ENCODE data around the gene EID2B. TPM values are rescaled to one million over a fixed set of nuclear protein-coding genes. Genes with fewer than 3 reads are reported as not detected.

EID2B gene
- total and polyA plus RNA-seq, 9 of the 15 experiments (the other 6 are each of a cell fraction or from before 2014, with no cell fraction given), result 2.8 to 8.8 (median 4.8) TPM

GRCh38 chr19:39502640-39503417 is 29.8 kb downstream of the EID2B start (continued):
- TF ChIP-seq ZNF766 (CRISPR knock-in tag; conservative IDR thresholded peaks at IDR 0.05) (peak; percentile 90), HCFC1 (IDR thresholded peaks at IDR 0.05; ENCODE audit: low read depth, low read length) (0 out of 2 replicates have a peak, but pooled peaks have one; percentile 47), SPI1 (IDR thresholded peaks at IDR 0.05; ENCODE audit: borderline replicate concordance, low read depth, low read length) (no peak), E2F1 (CRISPR knock-in tag; IDR thresholded peaks at IDR 0.05) (peak; percentile 99), NR2C1 (IDR thresholded peaks at IDR 0.05) (no peak), NR2C1 (tag; IDR thresholded peaks at IDR 0.05) (no peak), CBX1 (IDR thresholded peaks at IDR 0.05; ENCODE audit: low read depth) (peak; percentile 59; the same call in 1 of the 2 replicates), PURB (CRISPR knock-in tag; IDR thresholded peaks at IDR 0.05; ENCODE audit: low read depth) (no peak; the same call in 1 of the 2 replicates), SMAD1 (IDR thresholded peaks at IDR 0.05; ENCODE audit: low read depth, low read length, partially characterized antibody) (no peak), ZNF511 (CRISPR knock-in tag; IDR thresholded peaks at IDR 0.05) (peak; percentile 99), SMAD4 (CRISPR knock-in tag; conservative IDR thresholded peaks at IDR 0.05) (peak; percentile 75), THRAP3 (IDR thresholded peaks at IDR 0.05; ENCODE audit: borderline replicate concordance) (no peak), NFIC (IDR thresholded peaks at IDR 0.05) (0 out of 2 replicates have a peak, but pooled peaks have one; percentile 4), ZNF395 (CRISPR knock-in tag; IDR thresholded peaks at IDR 0.05) (peak; percentile 77; the same call in 1 of the 2 replicates), NR3C1 (CRISPR knock-in tag; IDR thresholded peaks at IDR 0.05) (peak; percentile 99), CEBPG (CRISPR knock-in tag; IDR thresholded peaks at IDR 0.05) (peak; percentile 50; the same call in 1 of the 2 replicates), CEBPG (tag; conservative IDR thresholded peaks at IDR 0.05 in 1 of 2, IDR thresholded peaks at IDR 0.05 in 1 of 2) (no peak), ZNF384 (IDR thresholded peaks at IDR 0.05; ENCODE audit: low read depth, low read length) (0 out of 2 replicates have a peak, but pooled peaks have one; percentile 9)
- TF ChIP-seq, protein P1, sequence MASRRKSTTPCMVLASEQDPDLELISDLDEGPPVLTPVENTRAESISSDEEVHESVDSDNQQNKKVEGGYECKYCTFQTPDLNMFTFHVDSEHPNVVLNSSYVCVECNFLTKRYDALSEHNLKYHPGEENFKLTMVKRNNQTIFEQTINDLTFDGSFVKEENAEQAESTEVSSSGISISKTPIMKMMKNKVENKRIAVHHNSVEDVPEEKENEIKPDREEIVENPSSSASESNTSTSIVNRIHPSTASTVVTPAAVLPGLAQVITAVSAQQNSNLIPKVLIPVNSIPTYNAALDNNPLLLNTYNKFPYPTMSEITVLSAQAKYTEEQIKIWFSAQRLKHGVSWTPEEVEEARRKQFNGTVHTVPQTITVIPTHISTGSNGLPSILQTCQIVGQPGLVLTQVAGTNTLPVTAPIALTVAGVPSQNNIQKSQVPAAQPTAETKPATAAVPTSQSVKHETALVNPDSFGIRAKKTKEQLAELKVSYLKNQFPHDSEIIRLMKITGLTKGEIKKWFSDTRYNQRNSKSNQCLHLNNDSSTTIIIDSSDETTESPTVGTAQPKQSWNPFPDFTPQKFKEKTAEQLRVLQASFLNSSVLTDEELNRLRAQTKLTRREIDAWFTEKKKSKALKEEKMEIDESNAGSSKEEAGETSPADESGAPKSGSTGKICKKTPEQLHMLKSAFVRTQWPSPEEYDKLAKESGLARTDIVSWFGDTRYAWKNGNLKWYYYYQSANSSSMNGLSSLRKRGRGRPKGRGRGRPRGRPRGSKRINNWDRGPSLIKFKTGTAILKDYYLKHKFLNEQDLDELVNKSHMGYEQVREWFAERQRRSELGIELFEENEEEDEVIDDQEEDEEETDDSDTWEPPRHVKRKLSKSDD (conservative IDR thresholded peaks at IDR 0.05; ENCODE audit: low read length), result 0 out of 2 replicates have a peak, but pooled peaks have one; percentile 24
- TF ChIP-seq, protein P2, sequence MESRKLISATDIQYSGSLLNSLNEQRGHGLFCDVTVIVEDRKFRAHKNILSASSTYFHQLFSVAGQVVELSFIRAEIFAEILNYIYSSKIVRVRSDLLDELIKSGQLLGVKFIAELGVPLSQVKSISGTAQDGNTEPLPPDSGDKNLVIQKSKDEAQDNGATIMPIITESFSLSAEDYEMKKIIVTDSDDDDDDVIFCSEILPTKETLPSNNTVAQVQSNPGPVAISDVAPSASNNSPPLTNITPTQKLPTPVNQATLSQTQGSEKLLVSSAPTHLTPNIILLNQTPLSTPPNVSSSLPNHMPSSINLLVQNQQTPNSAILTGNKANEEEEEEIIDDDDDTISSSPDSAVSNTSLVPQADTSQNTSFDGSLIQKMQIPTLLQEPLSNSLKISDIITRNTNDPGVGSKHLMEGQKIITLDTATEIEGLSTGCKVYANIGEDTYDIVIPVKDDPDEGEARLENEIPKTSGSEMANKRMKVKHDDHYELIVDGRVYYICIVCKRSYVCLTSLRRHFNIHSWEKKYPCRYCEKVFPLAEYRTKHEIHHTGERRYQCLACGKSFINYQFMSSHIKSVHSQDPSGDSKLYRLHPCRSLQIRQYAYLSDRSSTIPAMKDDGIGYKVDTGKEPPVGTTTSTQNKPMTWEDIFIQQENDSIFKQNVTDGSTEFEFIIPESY (CRISPR knock-in tag; IDR thresholded peaks at IDR 0.05), result peak; percentile 99
